A673 (cell line): ENCODE measurements around the gene ZNF445.

Source experiments
- CTCF ChIP-seq: fragments of 300-800, 200-600 bp; sonication (generic); conservative IDR thresholded peaks from 2 replicates; pipeline ENCODE4 v1.5.1; 2017; ENCODE audit warnings: low read depth, mild to moderate bottlenecking, antibody characterized with exemption, low read length, moderate library complexity, mixed read lengths
- EZH2 ChIP-seq: fragments of 200-600 bp; sonication (generic); IDR thresholded peaks from 2 replicates; pipeline ENCODE4 v1.6.1; 2017; ENCODE audit warnings: borderline replicate concordance, low read depth, mild to moderate bottlenecking, mixed read lengths, antibody characterized with exemption, low read length; ENCODE audit not compliant: poor library complexity, severe bottlenecking

GRCh38 chr3:44412365-44412764 is 65.1 kb downstream of the ZNF445 start:
- TF ChIP-seq CTCF (no peak), EZH2 (no peak)
